Measurements from ENCODE around the gene EMC7. TPM values are rescaled to one million over a fixed set of nuclear protein-coding genes. Genes with fewer than 3 reads are reported as not detected.

EMC7 gene
- total RNA-seq (2022; extraction: Qiagen RNA extraction; ENCODE audit: low read depth) = 129 to 153 TPM (median 148 TPM) in 5 replicates

GRCh38 chr15:34101366-34102174, at the start of gene EMC7, which contains the start of gene PGBD4:
Gene EMC7 (minus strand): TSS chr15:34101862. CDS start chr15:34101839, 23 bp downstream.
Gene PGBD4 (plus strand): TSS chr15:34102083. CDS start chr15:34102532, 449 bp downstream.

DNA sequence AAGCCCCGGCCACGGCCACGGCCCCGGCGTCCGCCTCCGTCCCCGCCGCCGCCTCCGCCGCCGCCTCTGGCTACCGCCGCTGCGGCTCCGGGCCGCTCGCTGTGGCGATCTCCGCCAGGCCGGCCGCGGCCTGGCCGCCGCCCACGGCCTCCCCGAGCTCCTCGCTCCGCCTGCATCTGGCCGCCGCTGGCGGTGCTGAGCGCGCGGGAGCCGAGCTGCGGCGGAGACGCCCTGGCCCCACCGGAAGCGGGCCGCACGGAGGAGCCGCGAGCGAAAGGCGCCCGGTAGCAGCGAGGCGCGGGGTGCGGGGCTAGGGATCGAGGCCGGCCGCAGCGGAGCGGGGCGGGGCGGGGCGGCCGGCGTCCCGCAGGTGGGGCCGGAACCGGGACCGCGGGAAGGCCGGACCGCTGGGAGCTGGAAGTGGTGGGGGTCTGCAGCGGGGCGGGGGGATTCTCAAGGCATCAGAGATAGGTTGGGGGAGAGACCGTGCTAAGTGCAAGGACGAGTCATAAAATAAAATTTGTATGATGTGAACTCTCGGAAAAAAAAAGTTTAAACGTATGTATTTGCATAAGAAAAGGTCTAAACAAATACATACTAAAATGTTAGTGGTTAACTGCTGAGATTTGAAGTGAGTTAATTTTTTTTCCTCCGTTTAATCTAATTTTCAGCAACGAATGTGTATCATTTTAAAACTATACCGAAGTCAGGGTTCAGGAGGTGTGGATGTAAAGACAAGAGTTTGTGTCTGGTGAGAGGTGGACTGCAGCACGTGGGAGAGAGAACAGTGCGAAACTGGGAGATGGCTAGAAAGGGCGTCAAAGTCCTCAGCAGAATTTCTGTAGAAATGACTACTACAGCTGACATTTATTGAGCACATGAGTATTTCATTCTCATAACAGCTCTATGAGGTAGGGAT, 62.5 kb downstream of the EMC7 start, which contains the start of gene AVEN:
Gene AVEN, minus strand, starts transcription at position 334 of the 919 bp plus-strand sequence. Its CDS starts 158 bp downstream, at position 176.

Other genes with a start within 250 kb of the EMC7 start
- gene CHRM5, start 133.4 kb downstream of the EMC7 start, total RNA-seq (2022; extraction: Qiagen RNA extraction; ENCODE audit: low read depth) = 0.06 TPM in 1 of 5 replicates, not detected in the others
- 19.7 to 24.1 TPM (median 22.4 TPM) in 5 replicates for gene AVEN, start 62.7 kb downstream of the EMC7 start, total RNA-seq (2022; extraction: Qiagen RNA extraction; ENCODE audit: low read depth)
- 0.96 to 1.7 TPM (median 1.6 TPM) in 5 replicates for gene PGBD4, start 221 bp upstream of the EMC7 start, total RNA-seq (2022; extraction: Qiagen RNA extraction; ENCODE audit: low read depth)
- 21.1 to 35.8 TPM (median 30.7 TPM) in 5 replicates for gene KATNBL1, start 108.2 kb upstream of the EMC7 start, total RNA-seq (2022; extraction: Qiagen RNA extraction; ENCODE audit: low read depth)
- 195 to 211 TPM (median 198 TPM) in 5 replicates for gene EMC4, start 123.2 kb upstream of the EMC7 start, total RNA-seq (2022; extraction: Qiagen RNA extraction; ENCODE audit: low read depth)
- gene SLC12A6, start 235.9 kb upstream of the EMC7 start, total RNA-seq (2022; extraction: Qiagen RNA extraction; ENCODE audit: low read depth) = 3.9 to 7.5 TPM (median 4.8 TPM) in 5 replicates
- 531 to 628 TPM (median 546 TPM) in 5 replicates for gene NOP10, start 241.3 kb upstream of the EMC7 start, total RNA-seq (2022; extraction: Qiagen RNA extraction; ENCODE audit: low read depth)
- gene NUTM1, start 241.5 kb upstream of the EMC7 start, total RNA-seq (2022; extraction: Qiagen RNA extraction; ENCODE audit: low read depth) = not detected in 5 replicates